ENCODE measurements around the gene ADARB2.

The ADARB2 gene

DNA sequence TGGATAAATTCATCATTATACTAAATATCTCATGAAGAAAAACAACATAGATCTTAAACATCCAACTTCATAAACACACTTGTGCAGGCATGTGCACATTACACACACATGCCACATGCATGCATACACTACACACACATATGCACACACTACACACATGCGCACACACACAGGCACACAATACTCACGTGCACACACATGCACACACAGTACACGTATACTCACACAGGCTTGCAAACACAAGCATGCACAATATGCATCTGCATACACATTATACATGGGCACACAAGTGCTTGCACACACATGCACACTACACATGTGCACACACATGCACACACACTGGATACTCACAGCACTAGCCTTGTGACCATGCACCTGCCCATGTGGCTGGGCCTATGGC lies 105.2 kb downstream of the ADARB2 start:
- no peak for TF ChIP-seq FOXP2 (optimal IDR thresholded peaks at IDR 0.05; ENCODE audit: borderline replicate concordance, extremely low read depth, extremely low read length, insufficient read depth)
- no peak for TF ChIP-seq SIN3A (IDR thresholded peaks at IDR 0.05; ENCODE audit: borderline replicate concordance, insufficient read depth, low read length)
- TF ChIP-seq POLR2AphosphoS5 (IDR thresholded peaks at IDR 0.05; ENCODE audit: low read depth, low read length) = no peak

GRCh38 chr10:1631282-1631681 lies 106.0 kb downstream of the ADARB2 start:
- TF ChIP-seq, protein P1, sequence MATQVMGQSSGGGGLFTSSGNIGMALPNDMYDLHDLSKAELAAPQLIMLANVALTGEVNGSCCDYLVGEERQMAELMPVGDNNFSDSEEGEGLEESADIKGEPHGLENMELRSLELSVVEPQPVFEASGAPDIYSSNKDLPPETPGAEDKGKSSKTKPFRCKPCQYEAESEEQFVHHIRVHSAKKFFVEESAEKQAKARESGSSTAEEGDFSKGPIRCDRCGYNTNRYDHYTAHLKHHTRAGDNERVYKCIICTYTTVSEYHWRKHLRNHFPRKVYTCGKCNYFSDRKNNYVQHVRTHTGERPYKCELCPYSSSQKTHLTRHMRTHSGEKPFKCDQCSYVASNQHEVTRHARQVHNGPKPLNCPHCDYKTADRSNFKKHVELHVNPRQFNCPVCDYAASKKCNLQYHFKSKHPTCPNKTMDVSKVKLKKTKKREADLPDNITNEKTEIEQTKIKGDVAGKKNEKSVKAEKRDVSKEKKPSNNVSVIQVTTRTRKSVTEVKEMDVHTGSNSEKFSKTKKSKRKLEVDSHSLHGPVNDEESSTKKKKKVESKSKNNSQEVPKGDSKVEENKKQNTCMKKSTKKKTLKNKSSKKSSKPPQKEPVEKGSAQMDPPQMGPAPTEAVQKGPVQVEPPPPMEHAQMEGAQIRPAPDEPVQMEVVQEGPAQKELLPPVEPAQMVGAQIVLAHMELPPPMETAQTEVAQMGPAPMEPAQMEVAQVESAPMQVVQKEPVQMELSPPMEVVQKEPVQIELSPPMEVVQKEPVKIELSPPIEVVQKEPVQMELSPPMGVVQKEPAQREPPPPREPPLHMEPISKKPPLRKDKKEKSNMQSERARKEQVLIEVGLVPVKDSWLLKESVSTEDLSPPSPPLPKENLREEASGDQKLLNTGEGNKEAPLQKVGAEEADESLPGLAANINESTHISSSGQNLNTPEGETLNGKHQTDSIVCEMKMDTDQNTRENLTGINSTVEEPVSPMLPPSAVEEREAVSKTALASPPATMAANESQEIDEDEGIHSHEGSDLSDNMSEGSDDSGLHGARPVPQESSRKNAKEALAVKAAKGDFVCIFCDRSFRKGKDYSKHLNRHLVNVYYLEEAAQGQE (IDR thresholded peaks at IDR 0.05; ENCODE audit: insufficient read depth in 1 of 2, low read depth in 2 of 2, low read length in 2 of 2) = no peak
- TF ChIP-seq SIN3A (IDR thresholded peaks at IDR 0.05; ENCODE audit: borderline replicate concordance, insufficient read depth, low read length) (no peak), FOXP2 (optimal IDR thresholded peaks at IDR 0.05; ENCODE audit: borderline replicate concordance, extremely low read depth, extremely low read length, insufficient read depth) (no peak), TAF1 (IDR thresholded peaks at IDR 0.05; ENCODE audit: borderline replicate concordance, insufficient read depth, low read length) (no peak)

GRCh38 chr10:1630304-1630703 lies 107.0 kb downstream of the ADARB2 start:
- TF ChIP-seq TAF1 (IDR thresholded peaks at IDR 0.05; ENCODE audit: borderline replicate concordance, insufficient read depth, low read length) (no peak), SIN3A (IDR thresholded peaks at IDR 0.05; ENCODE audit: borderline replicate concordance, insufficient read depth, low read length) (no peak), FOXP2 (optimal IDR thresholded peaks at IDR 0.05; ENCODE audit: borderline replicate concordance, extremely low read depth, extremely low read length, insufficient read depth) (no peak), POLR2AphosphoS5 (IDR thresholded peaks at IDR 0.05; ENCODE audit: low read depth, low read length) (no peak)
- TF ChIP-seq, protein P1 (IDR thresholded peaks at IDR 0.05; ENCODE audit: insufficient read depth in 1 of 2, low read depth in 2 of 2, low read length in 2 of 2) = no peak

DNA sequence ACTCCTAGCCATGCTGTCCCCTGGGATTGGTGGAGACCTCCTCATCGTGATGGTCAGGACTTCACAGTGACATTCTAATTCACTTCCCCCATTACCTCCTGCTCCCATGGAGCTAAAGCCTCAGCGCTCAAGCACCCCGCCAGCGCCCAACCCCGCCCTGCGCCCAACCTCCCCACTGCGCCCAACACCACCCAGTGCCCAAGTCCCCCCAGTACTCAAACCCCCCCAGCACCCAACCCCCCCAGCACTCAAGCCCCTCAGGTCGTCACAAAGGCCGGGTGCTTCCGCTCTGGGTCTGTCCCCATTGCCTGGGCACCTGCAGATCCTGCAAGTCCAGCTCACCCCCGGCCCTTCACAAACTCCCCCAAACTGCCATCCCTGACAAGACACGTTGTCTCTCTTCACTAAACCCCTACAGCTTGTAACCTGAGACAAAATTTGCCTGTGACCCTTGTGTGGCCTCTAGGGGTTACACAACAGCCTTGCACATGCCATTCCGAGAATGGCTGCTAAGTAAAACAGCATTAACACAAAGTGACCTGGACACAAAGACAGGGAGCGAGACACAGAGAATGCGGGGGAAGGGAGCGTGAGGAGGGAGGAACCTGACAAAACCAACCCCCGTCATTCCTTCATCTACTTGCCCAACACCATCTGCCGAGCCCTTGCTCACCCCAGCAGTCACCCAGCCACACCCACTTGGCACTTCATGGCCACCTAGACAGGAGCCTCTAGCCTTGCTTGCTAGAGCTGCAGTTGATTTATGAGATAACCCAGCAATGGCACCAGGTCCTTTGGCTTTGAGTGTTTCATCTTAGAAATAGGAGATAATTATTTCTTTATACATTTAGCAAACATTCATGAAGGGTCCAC lies 107.8 kb downstream of the ADARB2 start:
- TF ChIP-seq, protein P1 (IDR thresholded peaks at IDR 0.05; ENCODE audit: insufficient read depth in 1 of 2, low read depth in 2 of 2, low read length in 2 of 2) = no peak
- no peak for TF ChIP-seq FOXP2 (optimal IDR thresholded peaks at IDR 0.05; ENCODE audit: borderline replicate concordance, extremely low read depth, extremely low read length, insufficient read depth)
- no peak for TF ChIP-seq SIN3A (IDR thresholded peaks at IDR 0.05; ENCODE audit: borderline replicate concordance, insufficient read depth, low read length)
- TF ChIP-seq TAF1 (IDR thresholded peaks at IDR 0.05; ENCODE audit: borderline replicate concordance, insufficient read depth, low read length) = no peak
- TF ChIP-seq POLR2AphosphoS5 (IDR thresholded peaks at IDR 0.05; ENCODE audit: low read depth, low read length) = no peak

DNA sequence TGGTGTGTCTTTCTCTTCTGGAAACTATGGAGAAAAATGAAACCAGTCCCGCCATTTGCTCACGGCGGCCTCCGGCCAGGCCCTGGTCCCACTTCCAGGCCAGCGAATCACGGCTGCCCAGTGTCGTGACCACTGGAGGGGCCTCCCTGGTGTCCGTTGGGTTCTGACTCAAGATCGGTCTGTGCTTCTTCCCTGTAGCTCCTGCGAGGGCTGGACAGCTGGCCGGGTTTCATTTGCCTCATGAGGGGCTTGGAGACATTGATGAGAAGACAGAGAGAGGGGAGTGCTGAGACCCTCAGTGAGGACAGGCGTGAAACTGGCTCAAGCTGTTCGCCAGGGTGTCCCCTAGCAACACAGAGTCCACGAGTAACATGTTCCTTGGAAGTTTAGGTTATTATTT lies 108.6 kb downstream of the ADARB2 start:
- TF ChIP-seq, protein P1 (IDR thresholded peaks at IDR 0.05; ENCODE audit: insufficient read depth in 1 of 2, low read depth in 2 of 2, low read length in 2 of 2) = no peak
- no peak for TF ChIP-seq FOXP2 (optimal IDR thresholded peaks at IDR 0.05; ENCODE audit: borderline replicate concordance, extremely low read depth, extremely low read length, insufficient read depth)
- no peak for TF ChIP-seq SIN3A (IDR thresholded peaks at IDR 0.05; ENCODE audit: borderline replicate concordance, insufficient read depth, low read length)
- no peak for TF ChIP-seq POLR2AphosphoS5 (IDR thresholded peaks at IDR 0.05; ENCODE audit: low read depth, low read length)
- no peak for TF ChIP-seq TAF1 (IDR thresholded peaks at IDR 0.05; ENCODE audit: borderline replicate concordance, insufficient read depth, low read length)
